RWPE1 (cell line): Measurements from ENCODE around the gene DNLZ.

Source experiments
- CTCF ChIA-PET: fragments of 350-600 bp; sonication (Branson Sonifier 250); formaldehyde crosslinking; extraction: SDS; loops from one replicate; lab custom pipeline; 2021; lab: Yijun Ruan, JAX
- POLR2A ChIA-PET: fragments of 400-600 bp; formaldehyde crosslinking; extraction: SDS; loops from one replicate; lab custom pipeline; 2020; ENCODE audit warnings: antibody characterized with exemption; ENCODE audit not compliant: low non-redundant PET; lab: Yijun Ruan, JAX
- DNase-seq: peaks from one replicate; pipeline ENCODE4 v3.0.0; 2012; ENCODE audit warnings: low spot score
- H3K27ac ChIP-seq: fragments of 450-650 bp; 2 replicates; pipeline ENCODE4 v1.5.1; 2017
- TF ChIP-seq, protein P1 (sequence below): fragments of 450-650 bp; conservative IDR thresholded peaks from 2 replicates; pipeline ENCODE4 v1.5.1; 2017; ENCODE audit warnings: low read depth, mild to moderate bottlenecking

The DNLZ gene

DNA sequence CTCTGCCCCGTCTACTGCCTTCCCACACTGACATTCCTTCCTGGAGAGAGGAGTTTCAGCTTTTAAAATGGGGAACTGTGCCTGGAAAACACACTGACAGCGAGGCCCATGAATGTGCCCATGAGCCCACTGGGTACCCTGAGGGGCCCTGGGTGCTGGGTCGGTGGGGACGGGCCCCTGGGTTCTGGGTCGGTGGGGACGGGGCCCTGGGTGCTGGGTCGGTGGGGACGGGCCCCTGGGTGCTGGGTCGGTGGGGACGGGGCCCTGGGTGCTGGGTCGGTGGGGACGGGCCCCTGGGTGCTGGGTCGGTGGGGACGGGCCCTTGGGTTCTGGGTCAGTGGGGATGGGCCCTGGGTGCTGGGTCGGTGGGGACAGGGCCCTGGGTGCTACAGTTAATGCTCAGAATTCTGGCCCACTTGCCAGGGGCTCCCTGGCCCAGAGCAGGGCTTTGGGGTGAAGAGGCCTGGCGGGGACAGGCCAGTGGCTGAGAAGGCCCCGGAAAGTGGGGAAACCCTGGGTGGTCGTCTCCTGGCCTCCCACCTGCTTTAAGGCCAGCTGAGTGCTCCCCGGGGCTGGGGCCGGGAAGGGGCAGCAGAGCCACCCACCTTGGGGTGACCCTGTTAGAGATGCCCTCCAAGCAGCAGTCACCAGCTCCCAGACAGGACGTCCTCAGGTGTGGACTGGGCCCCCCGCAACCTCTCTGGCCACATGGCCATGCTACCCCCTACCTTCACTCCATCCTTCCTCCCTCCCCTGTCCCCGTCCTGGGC is 33.7 kb downstream of the DNLZ start:
- peak overlapping the region; percentile 41 for H3K27ac ChIP-seq
- TF ChIP-seq, protein P1, sequence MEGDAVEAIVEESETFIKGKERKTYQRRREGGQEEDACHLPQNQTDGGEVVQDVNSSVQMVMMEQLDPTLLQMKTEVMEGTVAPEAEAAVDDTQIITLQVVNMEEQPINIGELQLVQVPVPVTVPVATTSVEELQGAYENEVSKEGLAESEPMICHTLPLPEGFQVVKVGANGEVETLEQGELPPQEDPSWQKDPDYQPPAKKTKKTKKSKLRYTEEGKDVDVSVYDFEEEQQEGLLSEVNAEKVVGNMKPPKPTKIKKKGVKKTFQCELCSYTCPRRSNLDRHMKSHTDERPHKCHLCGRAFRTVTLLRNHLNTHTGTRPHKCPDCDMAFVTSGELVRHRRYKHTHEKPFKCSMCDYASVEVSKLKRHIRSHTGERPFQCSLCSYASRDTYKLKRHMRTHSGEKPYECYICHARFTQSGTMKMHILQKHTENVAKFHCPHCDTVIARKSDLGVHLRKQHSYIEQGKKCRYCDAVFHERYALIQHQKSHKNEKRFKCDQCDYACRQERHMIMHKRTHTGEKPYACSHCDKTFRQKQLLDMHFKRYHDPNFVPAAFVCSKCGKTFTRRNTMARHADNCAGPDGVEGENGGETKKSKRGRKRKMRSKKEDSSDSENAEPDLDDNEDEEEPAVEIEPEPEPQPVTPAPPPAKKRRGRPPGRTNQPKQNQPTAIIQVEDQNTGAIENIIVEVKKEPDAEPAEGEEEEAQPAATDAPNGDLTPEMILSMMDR = no peak
- CTCF ChIA-PET = interaction anchor here (0.6 to 1.9 kb wide), 4 partner anchors 10 to 56 kb away, joined by 4 to 6 read pairs (median 4); no protein-coding TSS in a partner anchor
- POLR2A ChIA-PET = no interaction called here
- DNase-seq = no peak

DNA sequence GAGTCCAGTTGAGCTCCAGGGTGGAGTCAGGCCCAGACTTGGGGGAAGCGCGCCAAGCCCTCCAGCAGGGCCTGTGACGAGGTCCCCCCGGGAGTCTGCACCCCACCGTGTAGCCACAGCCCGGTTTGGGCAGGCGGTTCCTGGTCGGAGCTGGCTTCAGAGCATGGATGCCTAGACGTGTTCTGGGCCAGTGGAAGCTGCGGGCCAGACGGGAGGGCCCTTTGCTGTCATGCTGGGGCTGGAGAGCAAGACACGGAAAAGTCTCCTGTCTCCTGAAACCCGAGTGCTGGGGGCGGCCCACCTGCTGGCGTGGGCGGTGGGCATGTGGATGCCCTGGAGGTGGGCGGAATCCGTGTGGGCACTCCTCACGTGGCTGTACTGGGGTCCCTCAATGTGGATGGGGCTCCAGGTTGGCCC is 34.3 kb downstream of the DNLZ start:
- CTCF ChIA-PET = interaction anchor here (0.6 to 0.9 kb wide), 3 partner anchors 10 to 57 kb away, joined by 4 read pairs; no protein-coding TSS in a partner anchor
- POLR2A ChIA-PET = no interaction called here
- peak overlapping the region; percentile 41 for H3K27ac ChIP-seq
- no peak for DNase-seq
- TF ChIP-seq, protein P1 = no peak

DNA sequence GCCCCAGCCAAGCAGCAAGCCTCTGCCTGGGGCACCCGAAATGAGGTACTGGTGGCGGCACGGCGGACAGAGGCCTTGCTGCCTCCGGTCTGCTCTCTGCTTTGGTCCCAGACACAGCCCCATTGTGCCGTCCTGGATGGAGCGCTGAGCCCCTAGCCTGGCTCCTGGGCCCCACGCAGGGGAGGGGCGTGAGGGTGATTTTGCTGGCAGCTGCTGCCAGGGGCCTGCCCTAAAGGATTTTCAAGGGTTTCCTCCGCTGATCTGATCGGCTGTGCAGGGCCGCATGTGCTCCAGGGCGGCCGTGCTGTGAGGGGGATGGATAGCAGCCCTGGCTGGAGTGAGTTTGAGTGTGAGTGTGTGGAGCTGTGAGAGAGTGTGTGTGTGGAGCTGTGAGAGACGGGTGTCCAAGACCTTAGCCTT is 34.9 kb downstream of the DNLZ start:
- CTCF ChIA-PET = interaction anchor here (0.6 to 1.8 kb wide), 4 partner anchors 9 to 17 kb away, joined by 3 to 6 read pairs (median 4); no protein-coding TSS in a partner anchor
- POLR2A ChIA-PET = no interaction called here
- H3K27ac ChIP-seq = peak overlapping the region; percentile 41
- TF ChIP-seq, protein P1 = no peak
- DNase-seq = no peak

DNA sequence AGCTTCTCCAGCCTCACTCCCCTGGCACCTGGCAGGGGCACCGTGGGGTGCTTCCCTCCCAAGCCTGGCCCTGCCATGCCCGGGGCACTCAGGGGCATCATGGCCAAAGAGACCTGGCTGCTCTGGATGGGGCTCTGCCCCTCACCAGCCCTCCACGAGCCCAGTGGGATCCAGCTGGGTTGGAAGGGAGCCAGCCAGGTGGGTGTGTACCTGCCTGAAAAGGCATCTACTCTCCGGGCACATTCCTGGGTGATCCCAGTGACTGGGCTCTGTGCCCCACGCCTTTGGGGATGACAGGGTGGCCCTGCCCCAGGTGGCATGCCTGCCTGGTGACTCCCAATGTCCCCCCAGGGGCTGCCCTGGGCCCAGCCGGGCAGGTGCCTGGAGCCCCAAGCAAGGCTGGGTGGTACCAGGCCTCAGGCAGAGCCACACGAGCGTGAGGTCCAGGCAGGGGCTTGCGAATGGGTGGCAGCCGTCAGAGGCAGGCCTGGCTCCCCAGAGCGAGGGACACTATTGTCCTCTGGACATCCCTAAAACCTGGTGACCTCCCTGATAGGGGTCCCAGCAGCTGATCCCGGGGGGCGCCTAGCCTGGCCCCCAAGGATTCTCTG is 35.4 kb downstream of the DNLZ start:
- H3K27ac ChIP-seq = peak overlapping the region; percentile 41
- ChIA-PET CTCF (interaction anchor here (0.6 to 1.8 kb wide), 2 partner anchors 9 to 15 kb away, joined by 3 to 6 read pairs; no protein-coding TSS in a partner anchor), POLR2A (no interaction called here)
- DNase-seq = peak; percentile 77
- TF ChIP-seq, protein P1 = no peak

DNA sequence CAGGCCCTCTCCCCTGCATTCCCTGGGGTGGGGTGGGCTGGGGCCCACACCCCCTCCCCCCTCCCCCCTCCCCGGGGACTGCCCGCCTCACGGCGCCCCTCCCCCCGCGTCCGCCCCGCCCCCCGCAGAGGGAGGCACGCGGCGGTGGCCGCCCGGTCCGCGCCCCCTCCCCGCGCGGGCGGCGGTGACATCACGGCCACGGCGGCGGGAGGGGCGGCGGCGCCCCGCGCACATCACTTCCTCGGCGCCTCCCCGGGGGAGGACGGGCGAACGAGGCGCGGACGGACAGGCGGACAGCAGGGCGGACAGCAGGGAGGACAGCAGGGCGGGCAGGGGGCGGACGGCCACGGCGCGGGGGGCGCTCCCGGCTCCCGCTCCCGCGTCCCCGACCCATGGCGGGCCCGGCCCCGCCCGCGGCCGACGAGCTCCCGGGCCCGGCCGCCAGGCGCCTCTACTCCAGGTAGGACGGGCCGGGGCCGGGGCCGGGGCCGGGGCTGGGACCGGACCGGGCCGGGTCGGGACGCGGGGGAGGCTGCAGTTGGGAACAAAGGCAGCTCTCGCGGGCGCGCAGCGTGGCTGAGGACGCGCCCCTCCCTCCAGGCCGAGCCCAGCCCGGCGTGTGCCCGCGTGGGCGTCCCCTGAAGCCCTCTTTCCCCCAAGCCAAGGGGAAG is 36.1 kb downstream of the DNLZ start, which contains the start of gene GPSM1:
Gene GPSM1, plus strand, starts transcription at position 236 of the 671 bp plus-strand sequence. Its CDS starts 157 bp downstream, at position 393.
- TF ChIP-seq, protein P1 = no peak
- POLR2A ChIA-PET = no interaction called here
- H3K27ac ChIP-seq = peak within 1 kb of the TSS; percentile 41
- CTCF ChIA-PET = interaction anchor here (1.8 kb wide), 1 partner anchor 14 kb away, joined by 6 read pairs; no protein-coding TSS in a partner anchor
- DNase-seq = peak; percentile 71
